K562 (cell line): ENCODE results near the gene WBP1. TPM values are rescaled to one million over a fixed set of nuclear protein-coding genes. Genes with fewer than 3 reads are reported as not detected.

Source experiments
- ATAC-seq: fragments of 200-7000 bp; cut with Tn5 transposase; 3 replicates; pipeline ENCODE4 v1.9.1; 2020; ENCODE audit warnings: moderate library complexity
- BruUV-seq: library from RNA; stranded (reverse); fragments of 400-500 nt; replicated peaks from 2 replicates; lab custom pipeline; 2021; lab: Mats Ljungman, UMichigan
- CTCF ChIA-PET: fragments of 300-600 bp; formaldehyde crosslinking; extraction: SDS; loops from one replicate; lab custom pipeline; 2021; ENCODE audit warnings: low intra/inter-chr PET ratio; lab: Yijun Ruan, JAX
- POLR2A ChIA-PET: fragments of 300-600, 350-650 bp; sonication (Branson Sonifier 250); formaldehyde crosslinking; extraction: SDS; loops from one replicate; lab custom pipeline; 2021; ENCODE audit warnings: antibody characterized with exemption, inconsistent platforms; lab: Yijun Ruan, JAX
- DNase-seq, 4 experiments: peaks; one replicate each; pipeline versions ENCODE4 v3.0.0 to v3.0.0-alpha.2; 2011 to 2018; ENCODE audit warnings: low spot score in 3 of 4, mixed read lengths in 3 of 4; ENCODE audit errors: extremely low read depth in 1 of 4
- FAIRE-seq: peaks from 2 replicates; lab custom pipeline; 2011; peaks lifted over from hg19 to GRCh38; lab: Jason Lieb, UNC
- H2AFZ ChIP-seq: 2 replicates; pipeline ENCODE4 v1.6.0; 2011; ENCODE audit warnings: low read depth, low read length, control low read depth, inconsistent platforms
- H3K27ac ChIP-seq: fragments of 200-600 bp; 3 replicates; pipeline ENCODE4 v1.8.0; 2011; ENCODE audit warnings: low read depth, mild to moderate bottlenecking, control low read depth, inconsistent platforms, low read length, moderate library complexity, mixed read lengths; ENCODE audit errors: extremely low read depth
- H3K27me3 ChIP-seq, 2 experiments: fragments of 300-600 bp in 1 of 2; 2 replicates in 1 of 2; 3 replicates in 1 of 2; pipeline versions ENCODE4 v1.6.0 to v1.8.0; 2011; ENCODE audit warnings: inconsistent platforms in 2 of 2, low read length in 2 of 2, mild to moderate bottlenecking in 1 of 2, mixed read lengths in 1 of 2, moderate library complexity in 1 of 2; ENCODE audit not compliant: control insufficient read depth in 2 of 2, insufficient read depth in 2 of 2
- H3K36me3 ChIP-seq: fragments of 300-600 bp; 3 replicates; pipeline ENCODE4 v1.8.0; 2011; ENCODE audit warnings: mild to moderate bottlenecking, low read length, inconsistent platforms; ENCODE audit not compliant: control insufficient read depth, insufficient read depth
- H3K4me1 ChIP-seq, 2 experiments: fragments of 200-600 bp in 1 of 2; replicated peaks in 1 of 2; 2 replicates in 1 of 2; 3 replicates in 1 of 2; pipeline versions ENCODE4 v1.5.1 to v1.8.0; 2011; ENCODE audit warnings: inconsistent platforms in 2 of 2, low read length in 2 of 2, mild to moderate bottlenecking in 1 of 2, mixed read lengths in 1 of 2, moderate library complexity in 1 of 2; ENCODE audit not compliant: control insufficient read depth in 2 of 2, insufficient read depth in 2 of 2
- H3K4me2 ChIP-seq: 2 replicates; pipeline ENCODE4 v1.6.1; 2011; ENCODE audit warnings: low read length, control low read depth, inconsistent platforms, mixed read lengths; ENCODE audit not compliant: insufficient read depth
- H3K4me3 ChIP-seq: fragments of 200-600 bp; sonication (generic), shearing (Covaris generic); 2 replicates; pipeline ENCODE4 v1.5.1; 2016; ENCODE audit warnings: control low read depth, inconsistent platforms
- H3K79me2 ChIP-seq: fragments of 200-600 bp; 3 replicates; pipeline ENCODE4 v1.8.0; 2011; ENCODE audit warnings: low read length, inconsistent platforms; ENCODE audit not compliant: control insufficient read depth, insufficient read depth
- H3K9ac ChIP-seq, 2 experiments: 2 replicates each; pipeline versions ENCODE4 v1.6.0 to v1.6.1; 2011; ENCODE audit warnings: low read depth in 2 of 2, low read length in 2 of 2, control low read depth in 1 of 2, inconsistent platforms in 1 of 2, mild to moderate bottlenecking in 1 of 2, mixed read lengths in 1 of 2; ENCODE audit not compliant: insufficient read depth in 1 of 2
- H3K9me1 ChIP-seq: one replicate; pipeline ENCODE4 v1.6.0; 2011; ENCODE audit warnings: inconsistent platforms, mild to moderate bottlenecking, low read length, moderate library complexity; ENCODE audit not compliant: control insufficient read depth, insufficient read depth
- H3K9me3 ChIP-seq: replicated peaks from 2 replicates; pipeline ENCODE4 v1.5.1; 2011; ENCODE audit warnings: low read depth, low read length, inconsistent platforms; ENCODE audit not compliant: control insufficient read depth, insufficient read depth
- H4K20me1 ChIP-seq: replicated peaks from 2 replicates; pipeline ENCODE4 v1.6.1; 2011; ENCODE audit warnings: low read length, inconsistent platforms, mixed read lengths; ENCODE audit not compliant: control insufficient read depth, insufficient read depth
- CHD2 ChIP-seq: IDR thresholded peaks from 2 replicates; pipeline ENCODE4 v1.6.1; 2011; ENCODE audit warnings: low read depth, low read length
- FOXK2 ChIP-seq, 2 experiments: fragments of 450-650 bp; IDR thresholded peaks in 1 of 2; conservative IDR thresholded peaks in 1 of 2; 2 replicates each; pipeline ENCODE4 v1.6.1; 2016; ENCODE audit warnings: low read depth in 2 of 2, mild to moderate bottlenecking in 1 of 2
- GABPA ChIP-seq: fragments of 200-800 bp; sonication (Bioruptor generic); conservative IDR thresholded peaks from 2 replicates; pipeline ENCODE4 v1.6.1; 2016; ENCODE audit warnings: low read depth, missing genetic modification characterization, missing compliant biosample characterization
- GTF2E2 ChIP-seq: fragments of 200-800 bp; sonication (Bioruptor generic); IDR thresholded peaks from 2 replicates; pipeline ENCODE4 v1.6.1; 2016; ENCODE audit warnings: missing genetic modification characterization, missing compliant biosample characterization
- LCOR ChIP-seq: sonication (generic); formaldehyde crosslinking; IDR thresholded peaks from 2 replicates; pipeline ENCODE4 v1.8.0; 2022; ENCODE audit warnings: mild to moderate bottlenecking, missing genetic modification reagents
- NR2C2 ChIP-seq, 2 experiments: fragments of 200-800 bp in 1 of 2; sonication (Bioruptor generic) in 1 of 2; sonication (generic) in 1 of 2; formaldehyde crosslinking in 1 of 2; IDR thresholded peaks; 2 replicates each; pipeline versions ENCODE4 v1.6.1 to v1.8.0; 2016 to 2022; ENCODE audit warnings: mild to moderate bottlenecking in 1 of 2, missing compliant biosample characterization in 1 of 2, missing genetic modification characterization in 1 of 2, missing genetic modification reagents in 1 of 2
- RCOR1 ChIP-seq, 2 experiments: IDR thresholded peaks; 2 replicates each; pipeline ENCODE4 v1.6.1; 2012; ENCODE audit warnings: low read depth in 2 of 2, low read length in 2 of 2, borderline replicate concordance in 1 of 2, improper control_type of control experiment in 1 of 2
- RNF2 ChIP-seq: sonication (generic); IDR thresholded peaks from 2 replicates; pipeline ENCODE4 v1.6.1; 2016
- ZBTB9 ChIP-seq: fragments of 450-650 bp; formaldehyde crosslinking; IDR thresholded peaks from 2 replicates; pipeline ENCODE4 v1.4.0; 2020; ENCODE audit warnings: mild to moderate bottlenecking, moderate library complexity
- ZFX ChIP-seq: sonication (generic); formaldehyde crosslinking; IDR thresholded peaks from 2 replicates; pipeline ENCODE4 v1.8.0; 2022; ENCODE audit warnings: mild to moderate bottlenecking, missing genetic modification reagents, moderate library complexity
- ZNF175 ChIP-seq: fragments of 200-800 bp; sonication (Bioruptor generic); IDR thresholded peaks from 2 replicates; pipeline ENCODE4 v1.6.1; 2016; ENCODE audit warnings: low read depth, mild to moderate bottlenecking, missing genetic modification characterization, missing compliant biosample characterization
- ZNF197 ChIP-seq: fragments of 200-800 bp; sonication (Bioruptor generic); IDR thresholded peaks from 2 replicates; pipeline ENCODE4 v1.6.1; 2016; ENCODE audit warnings: low read depth, missing genetic modification characterization, missing compliant biosample characterization
- ZNF518B ChIP-seq: fragments of 250-450 bp; sonication (Bioruptor Pico); IDR thresholded peaks from 2 replicates; pipeline ENCODE4 v1.5.0; 2021; ENCODE audit warnings: mild to moderate bottlenecking, moderate library complexity
- WGBS: fragments of 100-300 bp; shearing (Covaris generic); methylation state at CpG from one replicate; pipeline ENCODE4 v1.1.6; 2016; ENCODE audit warnings: low coverage, mixed read lengths; ENCODE audit not compliant: insufficient coverage; ENCODE audit errors: missing lambda C conversion rate; 5-methylcytosine and 5-hydroxymethylcytosine counted together
- in situ Hi-C: fragments of 300-500 bp; cut with MboI; formaldehyde crosslinking; loops from 4 replicates; pipeline ENCODE4 v1.15.0; 2018; ENCODE audit warnings: inconsistent platforms, mixed read lengths
- intact Hi-C: fragments of 100-400 bp; cut with micrococcal nuclease; formaldehyde crosslinking; loops from 2 replicates; pipeline ENCODE4 v1.14.2; 2022
- polyA plus RNA-seq, 8 experiments: library from polyadenylated mRNA; depleted of rRNA in 4 of 8; stranded (reverse) in 5 of 8; unstranded in 3 of 8; fragments of >200 nt; fragmentation: Nextera tagmentation in 2 of 8; fragmentation: Illumina TruSeq in 1 of 8; extraction: Ambion mirVana in 2 of 8; extraction: Trizol in 1 of 8; gene quantifications; 2 replicates each; pipeline versions ENCODE4 v1.2.1 to v1.2.3, GENCODE V29; 2011 to 2014; ENCODE audit warnings: inconsistent platforms in 1 of 8, missing spikeins in 1 of 8
- total RNA-seq, 7 experiments: library from RNA; depleted of rRNA in 6 of 7; stranded (reverse); fragments of >200 nt in 6 of 7; fragmentation: Illumina TruSeq in 2 of 7; extraction: Trizol in 2 of 7; gene quantifications; 2 replicates each; pipeline versions ENCODE4 v1.2.1 to v1.2.3, GENCODE V29; 2011 to 2021; ENCODE audit warnings: low replicate concordance in 1 of 7

Gene WBP1
- total and polyA plus RNA-seq, 9 of the 15 experiments (the other 6 are each of a cell fraction or from before 2014, with no cell fraction given), result 1.9 to 27.7 (median 14.2) TPM

GRCh38 chr2:74472945-74473258 is 14.7 kb downstream of the WBP1 start:
- no peak; the same call in 2 of the 3 replicates for ATAC-seq
- peak overlapping the region; percentile 95 for H3K27ac ChIP-seq
- H3K9ac ChIP-seq, result peak overlapping the region; percentile 88 to 95; a peak in 3 of 4 replicates
- no peak for FAIRE-seq
- ChIA-PET POLR2A (interaction anchor here (0.6 to 4.0 kb wide), 7 partner anchors 9 to 111 kb away, joined by 3 to 28 read pairs (median 5); partner anchors contain the start of genes AUP1, CCDC142, HTRA2 and TTC31), CTCF (interaction anchor here (0.7 kb wide), 1 partner anchor 1888 kb away, joined by 3 read pairs; no protein-coding TSS in a partner anchor)
- no peaks in the 10 kb centered on the region for H4K20me1 ChIP-seq
- DNase-seq, result peak in 1 of 4 experiments; percentile 7
- peak overlapping the region; percentile 83 for H3K4me3 ChIP-seq
- peaks cover 13% of the 10 kb centered on the region; the same call in 2 of the 3 replicates for H3K79me2 ChIP-seq
- H3K9me1 ChIP-seq, result peaks cover 4% of the 10 kb centered on the region
- H3K4me1 ChIP-seq, result peaks cover 11 to 16% of the 10 kb centered on the region in 2 experiments; a peak in 3 of 5 replicates
- WGBS, result under 1% methylated on average over 7 of the region's 7 CpGs
- peaks cover 24% of the 10 kb centered on the region; the same call in 2 of the 3 replicates for H3K36me3 ChIP-seq
- in situ Hi-C loops (no loop called here), intact Hi-C loops (loop anchor here (5.0 kb wide), 1 partner anchor 76 kb away; no protein-coding TSS in a partner anchor)
- BruUV-seq, result TSS peak; percentile 93
- TF ChIP-seq FOXK2 (conservative IDR thresholded peaks at IDR 0.05 in 1 of 2, IDR thresholded peaks at IDR 0.05 in 1 of 2; ENCODE audit: low read depth in 2 of 2), result peak; percentile 46 to 68
- TF ChIP-seq ZBTB9 (CRISPR knock-in tag), result no peak
- no peak for TF ChIP-seq RCOR1 (IDR thresholded peaks at IDR 0.05; ENCODE audit: borderline replicate concordance in 1 of 2, low read depth in 2 of 2, low read length in 2 of 2)
- 0 out of 2 replicates have a peak, but pooled peaks have one; percentile 73 for TF ChIP-seq GABPA (tag)
- TF ChIP-seq LCOR (CRISPR knock-in tag), result no peak
- TF ChIP-seq RNF2, result no peak
- no peak for TF ChIP-seq CHD2
- TF ChIP-seq NR2C2 (CRISPR knock-in tag; IDR thresholded peaks at IDR 0.05), result no peak
- TF ChIP-seq NR2C2 (tag; IDR thresholded peaks at IDR 0.05), result peak; percentile 97; the same call in 1 of the 2 replicates
- peak; percentile 58 for TF ChIP-seq GTF2E2 (tag)
- TF ChIP-seq ZNF197, result 0 out of 2 replicates have a peak, but pooled peaks have one; percentile 20
- no peak for TF ChIP-seq ZNF518B (CRISPR knock-in tag)
- TF ChIP-seq ZNF175 (CRISPR knock-in tag), result no peak
- no peak for TF ChIP-seq ZFX (CRISPR knock-in tag)
- TF ChIP-seq, all 486 proteins: peak for 5
- Histone ChIP-seq H3K4me2 (peak overlapping the region; percentile 99), H3K9me3 (no peaks in the 10 kb centered on the region), H3K27me3 (no peaks in the 10 kb centered on the region), H2AFZ (peak overlapping the region; percentile 97)
